ENCODE data around the gene XXYLT1.

The XXYLT1 gene

GRCh38 chr3:195129644-195130492 lies 141.1 kb downstream of the XXYLT1 start:
- H3K9me3 Mint-ChIP-seq: no peaks in the 10 kb centered on the region
- peaks cover 41% of the 10 kb centered on the region for H3K4me1 Mint-ChIP-seq (ENCODE audit: low read depth)
- H3K36me3 Mint-ChIP-seq (ENCODE audit: low read depth): peaks cover 48% of the 10 kb centered on the region
- no peaks in the 10 kb centered on the region for H3K27me3 Mint-ChIP-seq
- H3K27ac Mint-ChIP-seq: peak overlapping the region; percentile 51
- no peak overlapping the region for H3K4me3 Mint-ChIP-seq
- intact Hi-C loops (cut with micrococcal nuclease): no loop called here

GRCh38 chr3:195129072-195129643 lies 141.8 kb downstream of the XXYLT1 start:
- Mint-ChIP-seq H3K36me3 (ENCODE audit: low read depth) (peaks cover 49% of the 10 kb centered on the region), H3K27ac (no peak overlapping the region), H3K4me3 (no peak overlapping the region), H3K27me3 (no peaks in the 10 kb centered on the region), H3K4me1 (ENCODE audit: low read depth) (peaks cover 41% of the 10 kb centered on the region), H3K9me3 (no peaks in the 10 kb centered on the region)
- intact Hi-C loops (cut with micrococcal nuclease): no loop called here

GRCh38 chr3:195128255-195129071 lies 142.5 kb downstream of the XXYLT1 start:
- Mint-ChIP-seq H3K4me3 (no peak overlapping the region), H3K36me3 (ENCODE audit: low read depth) (peaks cover 45% of the 10 kb centered on the region), H3K27me3 (no peaks in the 10 kb centered on the region), H3K27ac (no peak overlapping the region), H3K4me1 (ENCODE audit: low read depth) (peaks cover 45% of the 10 kb centered on the region), H3K9me3 (no peaks in the 10 kb centered on the region)
- intact Hi-C loops (cut with micrococcal nuclease): no loop called here

- H3K36me3 Mint-ChIP-seq (ENCODE audit: low read depth): peaks cover 36% of the 10 kb centered on the region
- H3K4me1 Mint-ChIP-seq (ENCODE audit: low read depth): peaks cover 52% of the 10 kb centered on the region
Observed at GRCh38 chr3:195126056-195126605, 144.8 kb downstream of the XXYLT1 start.

GRCh38 chr3:195125646-195126045 lies 145.3 kb downstream of the XXYLT1 start:
- H3K9me3 Mint-ChIP-seq: no peaks in the 10 kb centered on the region
- H3K4me3 Mint-ChIP-seq: no peak overlapping the region
- intact Hi-C loops (cut with micrococcal nuclease): no loop called here
- H3K36me3 Mint-ChIP-seq (ENCODE audit: low read depth): peaks cover 36% of the 10 kb centered on the region
- no peaks in the 10 kb centered on the region for H3K27me3 Mint-ChIP-seq
- H3K4me1 Mint-ChIP-seq (ENCODE audit: low read depth): peaks cover 48% of the 10 kb centered on the region
- H3K27ac Mint-ChIP-seq: no peak overlapping the region

More at GRCh38 chr3:195126056-195126605, 144.8 kb downstream of the XXYLT1 start:
- Mint-ChIP-seq H3K27me3 (no peaks in the 10 kb centered on the region), H3K4me3 (no peak overlapping the region), H3K9me3 (no peaks in the 10 kb centered on the region), H3K27ac (no peak overlapping the region)
- intact Hi-C loops (cut with micrococcal nuclease): no loop called here

- intact Hi-C loops (cut with micrococcal nuclease): no loop called here
- H3K27me3 Mint-ChIP-seq: no peaks in the 10 kb centered on the region
- no peaks in the 10 kb centered on the region for H3K9me3 Mint-ChIP-seq
- peaks cover 36% of the 10 kb centered on the region for H3K4me1 Mint-ChIP-seq (ENCODE audit: low read depth)
- H3K36me3 Mint-ChIP-seq (ENCODE audit: low read depth): peaks cover 36% of the 10 kb centered on the region
- no peak overlapping the region for H3K27ac Mint-ChIP-seq
- no peak overlapping the region for H3K4me3 Mint-ChIP-seq
Observed at GRCh38 chr3:195124378-195124992, 146.5 kb downstream of the XXYLT1 start.

- Mint-ChIP-seq H3K36me3 (ENCODE audit: low read depth) (peaks cover 35% of the 10 kb centered on the region), H3K9me3 (no peaks in the 10 kb centered on the region), H3K4me1 (ENCODE audit: low read depth) (peaks cover 30% of the 10 kb centered on the region), H3K4me3 (no peak overlapping the region), H3K27me3 (no peaks in the 10 kb centered on the region), H3K27ac (no peak overlapping the region)
- intact Hi-C loops (cut with micrococcal nuclease): no loop called here
Observed at GRCh38 chr3:195123281-195123691, 147.7 kb downstream of the XXYLT1 start.

- Mint-ChIP-seq H3K9me3 (no peaks in the 10 kb centered on the region), H3K36me3 (ENCODE audit: low read depth) (peaks cover 37% of the 10 kb centered on the region), H3K27me3 (no peaks in the 10 kb centered on the region), H3K4me1 (ENCODE audit: low read depth) (peaks cover 28% of the 10 kb centered on the region), H3K27ac (no peak overlapping the region), H3K4me3 (no peak overlapping the region)
- intact Hi-C loops (cut with micrococcal nuclease): no loop called here
Observed at GRCh38 chr3:195122261-195122660, 148.7 kb downstream of the XXYLT1 start.

GRCh38 chr3:195120267-195120601 lies 150.7 kb downstream of the XXYLT1 start:
- H3K4me1 Mint-ChIP-seq (ENCODE audit: low read depth): peaks cover 28% of the 10 kb centered on the region

GRCh38 chr3:195119461-195120266 lies 151.3 kb downstream of the XXYLT1 start:
- Mint-ChIP-seq H3K36me3 (ENCODE audit: low read depth) (peaks cover 45% of the 10 kb centered on the region), H3K4me3 (no peak overlapping the region), H3K27me3 (no peaks in the 10 kb centered on the region), H3K27ac (no peak overlapping the region), H3K4me1 (ENCODE audit: low read depth) (peaks cover 28% of the 10 kb centered on the region), H3K9me3 (no peaks in the 10 kb centered on the region)
- intact Hi-C loops (cut with micrococcal nuclease): no loop called here

More at GRCh38 chr3:195120267-195120601, 150.7 kb downstream of the XXYLT1 start:
- intact Hi-C loops (cut with micrococcal nuclease): no loop called here
- no peaks in the 10 kb centered on the region for H3K27me3 Mint-ChIP-seq
- no peak overlapping the region for H3K27ac Mint-ChIP-seq
- no peak overlapping the region for H3K4me3 Mint-ChIP-seq
- H3K9me3 Mint-ChIP-seq: no peaks in the 10 kb centered on the region
- H3K36me3 Mint-ChIP-seq (ENCODE audit: low read depth): peaks cover 42% of the 10 kb centered on the region

- Mint-ChIP-seq H3K27ac (no peak overlapping the region), H3K9me3 (no peaks in the 10 kb centered on the region), H3K36me3 (ENCODE audit: low read depth) (peaks cover 43% of the 10 kb centered on the region), H3K4me3 (no peak overlapping the region), H3K4me1 (ENCODE audit: low read depth) (peaks cover 25% of the 10 kb centered on the region), H3K27me3 (no peaks in the 10 kb centered on the region)
- intact Hi-C loops (cut with micrococcal nuclease): no loop called here
Observed at GRCh38 chr3:195118671-195119070, 152.3 kb downstream of the XXYLT1 start.

GRCh38 chr3:195117978-195118581 lies 152.9 kb downstream of the XXYLT1 start:
- H3K9me3 Mint-ChIP-seq: no peaks in the 10 kb centered on the region
- H3K4me1 Mint-ChIP-seq (ENCODE audit: low read depth): peaks cover 19% of the 10 kb centered on the region
- peaks cover 43% of the 10 kb centered on the region for H3K36me3 Mint-ChIP-seq (ENCODE audit: low read depth)
- H3K27ac Mint-ChIP-seq: no peak overlapping the region
- H3K27me3 Mint-ChIP-seq: no peaks in the 10 kb centered on the region
- no peak overlapping the region for H3K4me3 Mint-ChIP-seq
- intact Hi-C loops (cut with micrococcal nuclease): no loop called here
